Measurements from ENCODE around the gene NFYC.

DNA sequence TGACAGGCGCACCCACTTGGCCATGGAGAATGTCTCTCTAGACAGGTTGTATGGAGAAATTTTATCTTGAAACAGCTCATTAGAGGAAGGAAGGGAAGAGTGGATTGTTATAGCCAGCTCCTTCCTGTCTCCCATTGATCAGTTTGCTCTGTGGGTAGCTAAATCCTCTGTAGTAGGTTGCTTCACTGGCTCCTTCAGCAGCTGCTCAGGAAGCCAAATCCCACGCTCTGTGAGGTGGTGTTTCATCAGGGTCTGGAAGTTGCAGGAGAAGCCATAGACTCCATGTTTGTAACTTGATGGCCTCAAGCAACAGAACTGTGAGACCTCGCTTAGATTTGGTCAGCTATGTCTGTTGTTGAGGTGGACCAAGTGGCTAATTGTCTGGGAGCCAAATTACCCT, 6.8 kb upstream of the NFYC start:
- TF ChIP-seq MAFK (IDR thresholded peaks at IDR 0.05; ENCODE audit: low read depth, low read length) (no peak), EZH2 (IDR thresholded peaks at IDR 0.05; ENCODE audit: low read depth, low read length, severe bottlenecking) (no peak), POLR2A (IDR thresholded peaks at IDR 0.05; ENCODE audit: control extremely low read depth in 1 of 2, low read depth in 2 of 2, low read length in 2 of 2) (no peak)
- TF ChIP-seq, protein P1, sequence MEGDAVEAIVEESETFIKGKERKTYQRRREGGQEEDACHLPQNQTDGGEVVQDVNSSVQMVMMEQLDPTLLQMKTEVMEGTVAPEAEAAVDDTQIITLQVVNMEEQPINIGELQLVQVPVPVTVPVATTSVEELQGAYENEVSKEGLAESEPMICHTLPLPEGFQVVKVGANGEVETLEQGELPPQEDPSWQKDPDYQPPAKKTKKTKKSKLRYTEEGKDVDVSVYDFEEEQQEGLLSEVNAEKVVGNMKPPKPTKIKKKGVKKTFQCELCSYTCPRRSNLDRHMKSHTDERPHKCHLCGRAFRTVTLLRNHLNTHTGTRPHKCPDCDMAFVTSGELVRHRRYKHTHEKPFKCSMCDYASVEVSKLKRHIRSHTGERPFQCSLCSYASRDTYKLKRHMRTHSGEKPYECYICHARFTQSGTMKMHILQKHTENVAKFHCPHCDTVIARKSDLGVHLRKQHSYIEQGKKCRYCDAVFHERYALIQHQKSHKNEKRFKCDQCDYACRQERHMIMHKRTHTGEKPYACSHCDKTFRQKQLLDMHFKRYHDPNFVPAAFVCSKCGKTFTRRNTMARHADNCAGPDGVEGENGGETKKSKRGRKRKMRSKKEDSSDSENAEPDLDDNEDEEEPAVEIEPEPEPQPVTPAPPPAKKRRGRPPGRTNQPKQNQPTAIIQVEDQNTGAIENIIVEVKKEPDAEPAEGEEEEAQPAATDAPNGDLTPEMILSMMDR (IDR thresholded peaks at IDR 0.05; ENCODE audit: control extremely low read depth in 1 of 3, insufficient read depth in 1 of 3, low read depth in 1 of 3, low read length in 3 of 3) = no peak
